ENCODE measurements around the gene ALDH9A1.

Gene ALDH9A1

DNA sequence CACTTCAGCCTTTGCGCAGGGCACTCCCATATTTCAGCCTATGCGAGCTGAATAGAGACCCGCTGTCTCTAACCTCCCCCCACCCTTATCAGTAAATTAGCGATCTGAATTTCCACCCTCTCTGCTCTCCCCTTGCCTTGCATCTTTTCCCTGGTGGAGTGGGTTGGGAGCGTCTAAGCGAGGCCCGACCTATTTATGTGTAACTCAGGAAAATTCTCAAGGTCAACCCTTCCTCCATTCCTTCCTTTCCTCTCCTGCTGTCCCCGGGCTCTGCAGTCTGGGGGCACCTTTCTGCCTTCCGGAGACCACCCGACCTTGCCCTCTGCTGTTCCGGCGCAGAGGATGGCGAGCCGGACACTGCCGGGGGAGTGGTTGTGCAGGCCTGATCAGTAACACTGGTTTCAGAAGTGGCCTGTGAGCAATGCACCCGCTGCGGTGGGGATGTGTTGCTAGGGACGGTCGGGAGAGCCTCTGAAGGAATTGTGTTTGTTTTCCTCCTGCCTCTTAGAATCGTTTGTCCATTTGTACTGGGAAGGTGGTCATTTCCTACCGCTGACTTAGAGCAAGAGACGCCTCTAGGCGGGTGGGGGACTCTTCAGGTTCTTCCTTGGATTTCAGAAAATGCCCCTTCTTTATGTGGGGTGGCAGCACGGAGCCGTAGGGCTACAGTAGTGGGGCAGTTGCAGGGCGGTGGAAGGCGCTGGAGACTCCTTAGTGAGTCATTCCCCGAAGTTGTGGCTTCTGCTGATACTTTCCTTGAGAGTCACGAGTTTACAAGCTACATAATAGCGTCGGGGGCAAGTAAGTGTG is 66.8 kb downstream of the ALDH9A1 start:
- in situ Hi-C loops (cut with MboI; ENCODE audit: low pct_unique_long_range_greater_than_20kb, low sequenced_read_pairs), result no loop called here
- peak; percentile 68 for DNase-seq

GRCh38 chr1:165630629-165631341 is 67.6 kb downstream of the ALDH9A1 start, which contains the start of gene MGST3:
TSS of gene MGST3 (plus strand) at chr1:165631234. CDS start at chr1:165649848, 18,614 bp downstream.
- in situ Hi-C loops (cut with MboI; ENCODE audit: low pct_unique_long_range_greater_than_20kb, low sequenced_read_pairs), result no loop called here
- DNase-seq, result peak; percentile 94

DNA sequence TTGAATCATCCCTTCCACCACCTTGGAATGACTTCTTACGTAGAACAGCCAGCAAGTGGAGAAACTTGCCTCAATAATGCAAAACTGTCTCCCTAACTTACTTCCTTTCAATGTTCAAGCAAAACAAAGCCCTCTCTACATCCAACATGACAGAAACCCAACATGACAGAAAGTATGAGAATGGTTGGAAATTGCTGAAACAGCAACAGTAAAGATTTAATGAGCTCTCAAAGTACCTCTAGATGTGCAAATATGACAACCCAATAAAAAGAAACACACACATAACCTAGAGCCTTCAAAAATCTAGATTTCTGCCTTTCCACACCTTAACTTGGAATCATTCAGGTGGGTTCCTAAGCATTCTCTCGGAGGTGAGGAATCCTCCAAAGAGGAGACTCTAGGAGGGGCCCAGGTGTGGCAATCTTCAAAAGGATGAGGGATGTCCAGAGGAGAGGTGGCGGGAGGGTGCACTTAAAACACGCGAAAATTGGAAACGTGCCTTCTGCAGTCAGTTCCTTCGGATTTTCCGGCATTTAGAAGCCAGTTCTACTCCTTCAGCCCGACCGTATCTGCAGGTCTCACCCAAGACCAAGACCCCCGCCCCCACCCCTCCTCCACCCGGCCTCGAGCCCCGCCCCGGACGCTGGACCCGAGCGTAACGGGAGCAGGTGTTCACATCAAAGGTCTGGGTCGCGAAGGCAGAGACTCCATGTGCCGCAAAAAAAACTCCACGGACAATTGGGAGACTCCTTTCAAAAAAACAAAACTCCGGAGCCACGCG is 68.3 kb downstream of the ALDH9A1 start:
- no peak for DNase-seq
- in situ Hi-C loops (cut with MboI; ENCODE audit: low pct_unique_long_range_greater_than_20kb, low sequenced_read_pairs), result no loop called here

DNA sequence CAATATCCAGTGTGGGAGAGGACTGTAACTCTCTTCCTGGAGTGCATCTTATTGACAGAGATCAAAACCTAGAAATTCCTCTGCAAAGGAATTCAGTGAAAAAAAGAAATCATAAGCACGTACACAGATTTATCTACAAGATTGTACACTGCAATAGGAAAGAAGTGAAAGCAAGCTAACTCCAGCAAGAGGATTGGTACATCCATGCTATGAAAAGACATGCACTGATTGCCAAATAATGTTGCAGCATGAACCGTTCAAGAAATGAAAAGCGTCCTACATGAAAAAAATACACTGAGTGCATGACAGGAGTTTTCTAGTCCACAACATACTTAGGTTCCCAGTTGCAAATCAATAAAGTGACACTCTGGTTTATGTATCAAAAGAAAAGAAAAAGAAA is 69.2 kb downstream of the ALDH9A1 start:
- no peak for DNase-seq
- in situ Hi-C loops (cut with MboI; ENCODE audit: low pct_unique_long_range_greater_than_20kb, low sequenced_read_pairs), result no loop called here

DNA sequence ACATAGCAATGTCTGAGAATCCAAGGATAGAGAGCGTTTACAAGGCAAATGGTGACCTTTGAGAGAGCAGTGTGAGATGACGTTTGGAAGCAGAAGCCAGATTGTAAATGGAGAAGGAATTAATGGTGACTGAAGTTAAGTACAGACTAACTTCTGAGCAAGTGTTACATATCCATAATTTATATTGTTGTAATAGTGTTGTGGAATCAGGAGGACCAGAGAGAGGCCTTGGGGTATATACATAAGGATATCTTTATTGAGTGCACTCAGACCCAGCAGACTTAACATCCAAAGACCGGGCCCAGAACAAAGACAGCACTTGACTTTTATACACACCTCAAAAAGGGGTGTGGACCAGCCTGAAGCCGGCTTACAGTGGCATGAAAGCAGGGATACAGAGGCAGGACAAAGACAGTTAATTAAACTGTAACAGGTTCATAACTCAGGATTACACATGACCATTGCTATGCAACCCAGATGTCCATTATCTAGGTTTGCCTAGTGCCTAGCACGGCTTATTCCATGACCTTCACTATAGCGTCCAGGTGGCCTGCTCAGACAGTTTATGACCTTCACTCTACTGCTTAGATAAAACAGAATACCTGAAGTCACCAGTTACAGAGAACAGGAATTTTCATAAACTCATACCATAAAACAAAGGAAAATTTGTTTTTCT is 70.1 kb downstream of the ALDH9A1 start:
- no peak for DNase-seq
- in situ Hi-C loops (cut with MboI; ENCODE audit: low pct_unique_long_range_greater_than_20kb, low sequenced_read_pairs), result no loop called here

DNA sequence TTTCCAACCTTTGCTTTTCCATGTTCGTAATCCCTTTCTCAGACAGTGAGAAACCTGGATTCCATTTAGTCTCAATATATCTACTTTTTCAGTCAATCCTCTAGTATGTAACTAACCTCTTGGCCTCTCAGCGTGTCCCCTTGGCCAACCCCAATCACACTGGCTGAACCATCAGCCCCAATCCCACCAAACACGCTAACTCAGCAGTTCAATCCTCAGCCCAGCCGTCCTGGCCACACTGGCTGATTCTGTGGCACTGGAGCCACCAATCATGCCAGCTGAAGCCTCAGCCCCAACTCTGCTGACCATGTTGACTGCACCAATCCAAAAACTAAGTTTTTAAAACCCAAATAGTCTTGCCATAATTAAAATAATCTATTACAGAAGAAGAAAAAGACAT is 73.9 kb downstream of the ALDH9A1 start:
- in situ Hi-C loops (cut with MboI; ENCODE audit: low pct_unique_long_range_greater_than_20kb, low sequenced_read_pairs), result loop anchor here (25.0 kb wide), 1 partner anchor 288 kb away; no protein-coding TSS in a partner anchor
- no peak for DNase-seq

- in situ Hi-C loops (cut with MboI; ENCODE audit: low pct_unique_long_range_greater_than_20kb, low sequenced_read_pairs), result loop anchor here (25.0 kb wide), 1 partner anchor 289 kb away; no protein-coding TSS in a partner anchor
These were observed 74.7 kb downstream of the ALDH9A1 start for GRCh38 chr1:165623624-165624023.

GRCh38 chr1:165619647-165620151 is 78.7 kb downstream of the ALDH9A1 start:
- no peak for DNase-seq
- in situ Hi-C loops (cut with MboI; ENCODE audit: low pct_unique_long_range_greater_than_20kb, low sequenced_read_pairs), result loop anchor here (25.0 kb wide), 1 partner anchor 293 kb away; no protein-coding TSS in a partner anchor

More at GRCh38 chr1:165623624-165624023, 74.7 kb downstream of the ALDH9A1 start:
- no peak for DNase-seq

DNA sequence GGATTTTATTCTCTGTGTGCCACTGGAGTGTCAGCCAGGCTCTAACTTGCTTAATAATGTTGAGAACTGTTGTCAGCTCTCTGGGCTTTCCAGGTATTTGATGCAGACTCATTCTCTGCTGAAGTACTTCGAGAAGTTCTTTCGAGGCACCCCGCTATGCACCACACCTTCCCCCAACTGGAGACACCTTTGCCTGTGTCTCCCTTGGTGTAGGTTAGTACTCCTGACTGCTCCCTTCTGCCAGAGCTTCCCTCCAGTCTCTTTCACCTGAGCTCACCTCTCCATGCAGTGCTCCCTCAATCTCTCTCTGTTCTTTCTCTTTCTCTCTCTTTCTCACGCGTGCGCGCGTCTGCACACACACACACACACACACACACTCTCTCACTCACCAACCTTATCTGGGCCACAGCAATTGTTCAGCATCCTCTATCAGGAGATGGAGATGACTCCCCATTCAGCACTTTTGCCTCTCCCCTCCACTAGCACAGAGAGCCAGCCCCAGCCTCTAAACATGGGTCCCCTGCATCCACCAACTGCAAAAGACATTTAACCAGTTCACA is 81.3 kb downstream of the ALDH9A1 start:
- DNase-seq, result no peak
- in situ Hi-C loops (cut with MboI; ENCODE audit: low pct_unique_long_range_greater_than_20kb, low sequenced_read_pairs), result loop anchor here (25.0 kb wide), 1 partner anchor 295 kb away; no protein-coding TSS in a partner anchor

GRCh38 chr1:165616054-165616612 is 82.2 kb downstream of the ALDH9A1 start:
- in situ Hi-C loops (cut with MboI; ENCODE audit: low pct_unique_long_range_greater_than_20kb, low sequenced_read_pairs), result loop anchor here (25.0 kb wide), 1 partner anchor 296 kb away; no protein-coding TSS in a partner anchor
- no peak for DNase-seq

All from KBM-7 (cell line).